ENCODE measurements around the gene ZNF587B. TPM values are rescaled to one million over a fixed set of nuclear protein-coding genes. Genes with fewer than 3 reads are reported as not detected.
"Not testable (repeated sequence)": the region's sequence is repeated elsewhere in the genome, so short reads cannot be mapped to it uniquely, and the experiment has no call there.

The ZNF587B gene
- total RNA-seq, 1 donor: 18.3 TPM

- no peak for TF ChIP-seq CTCF (IDR thresholded peaks at IDR 0.05; ENCODE audit: insufficient read depth, low read length)
- H3K4me3 ChIP-seq (ENCODE audit: low read depth, low read length): no peak overlapping the region
- no peak for DNase-seq (ENCODE audit: low read depth)
These were observed 40.1 kb downstream of the ZNF587B start for GRCh38 chr19:57870225-57870624.

GRCh38 chr19:57872450-57872849, 42.4 kb downstream of the ZNF587B start:
- H3K4me3 ChIP-seq (ENCODE audit: low read depth, low read length): no peak overlapping the region
- TF ChIP-seq CTCF (IDR thresholded peaks at IDR 0.05; ENCODE audit: insufficient read depth, low read length): no peak
- DNase-seq (ENCODE audit: low read depth): no peak

- H3K4me3 ChIP-seq (ENCODE audit: low read depth, low read length); DNase-seq (ENCODE audit: low read depth): not testable (repeated sequence)
These were observed 44.0 kb downstream of the ZNF587B start for GRCh38 chr19:57873883-57874799.

- no peak overlapping the region for H3K4me3 ChIP-seq (ENCODE audit: low read depth, low read length)
- TF ChIP-seq CTCF (IDR thresholded peaks at IDR 0.05; ENCODE audit: insufficient read depth, low read length): no peak
- DNase-seq (ENCODE audit: low read depth): no peak
These were observed 55.9 kb downstream of the ZNF587B start for GRCh38 chr19:57886046-57886445.

- no peak for TF ChIP-seq CTCF (IDR thresholded peaks at IDR 0.05; ENCODE audit: insufficient read depth, low read length)
- DNase-seq (ENCODE audit: low read depth): peak; percentile 31
- H3K4me3 ChIP-seq (ENCODE audit: low read depth, low read length): peak overlapping the region; percentile 26
These were observed 57.3 kb downstream of the ZNF587B start for GRCh38 chr19:57887195-57887941.

GRCh38 chr19:57888107-57888559, 58.0 kb downstream of the ZNF587B start:
- peak overlapping the region; percentile 91 for H3K4me3 ChIP-seq (ENCODE audit: low read depth, low read length)
- TF ChIP-seq CTCF (IDR thresholded peaks at IDR 0.05; ENCODE audit: insufficient read depth, low read length): no peak
- DNase-seq (ENCODE audit: low read depth): no peak

Measured in fibroblast of the aortic adventitia (primary cell).